HEK293 (cell line): ENCODE measurements around the gene HK2.

ENCODE experiments used
- CTCF ChIA-PET: fragments of 350-600 bp; formaldehyde crosslinking; extraction: SDS; loops from one replicate; lab custom pipeline; 2021; ENCODE audit warnings: antibody characterized with exemption; lab: Yijun Ruan, JAX
- POLR2A ChIA-PET: fragments of 300-600 bp; formaldehyde crosslinking; extraction: SDS; loops from one replicate; lab custom pipeline; 2020; ENCODE audit warnings: antibody characterized with exemption, inconsistent platforms; lab: Yijun Ruan, JAX
- H3K27ac ChIP-seq: fragments of 200-500 bp; sonication (Bioruptor generic); 2 replicates; pipeline ENCODE4 v1.5.1; 2014; ENCODE audit warnings: low read depth, low read length, control low read depth, inconsistent platforms; ENCODE audit errors: extremely low read depth
- H3K36me3 ChIP-seq, 2 experiments: fragments of 200-500 bp in 1 of 2; sonication (Bioruptor generic) in 1 of 2; 1 replicate in 1 of 2; 2 replicates in 1 of 2; pipeline ENCODE4 v1.5.1; 2014 to 2017; ENCODE audit warnings: inconsistent platforms in 2 of 2, low read length in 2 of 2; ENCODE audit not compliant: control insufficient read depth in 2 of 2, insufficient read depth in 1 of 2
- H3K4me1 ChIP-seq: fragments of 200-500 bp; sonication (Bioruptor generic); 2 replicates; pipeline ENCODE4 v1.5.1; 2014; ENCODE audit warnings: mild to moderate bottlenecking, low read length, inconsistent platforms; ENCODE audit not compliant: control insufficient read depth, insufficient read depth
- H3K4me3 ChIP-seq: 2 replicates; pipeline ENCODE4 v1.5.1; 2011; ENCODE audit warnings: low read depth, mild to moderate bottlenecking, control low read depth, low read length, moderate library complexity
- H3K9me3 ChIP-seq: fragments of 200-500 bp; sonication (Bioruptor generic); 2 replicates; pipeline ENCODE4 v1.5.1; 2014; ENCODE audit warnings: low read depth, low read length, inconsistent platforms; ENCODE audit not compliant: control insufficient read depth, insufficient read depth
- HOXD13 ChIP-seq: sonication (generic); formaldehyde crosslinking; IDR thresholded peaks from 2 replicates; pipeline ENCODE4 v1.8.0; 2022; ENCODE audit warnings: missing genetic modification reagents, borderline replicate concordance
- KLF10 ChIP-seq: fragments of 450-650 bp; IDR thresholded peaks from 2 replicates; pipeline ENCODE4 v1.5.1; 2018; ENCODE audit warnings: missing biosample characterization, mild to moderate bottlenecking, missing genetic modification characterization
- KLF16 ChIP-seq: fragments of 450-650 bp; formaldehyde crosslinking; IDR thresholded peaks from 2 replicates; pipeline ENCODE4 v1.5.1; 2017; ENCODE audit warnings: missing biosample characterization, missing genetic modification characterization
- OVOL3 ChIP-seq: fragments of 450-650 bp; formaldehyde crosslinking; IDR thresholded peaks from 2 replicates; pipeline ENCODE4 v1.5.1; 2016; ENCODE audit warnings: missing biosample characterization, missing genetic modification characterization
- SETDB1 ChIP-seq: IDR thresholded peaks from one replicate; pipeline ENCODE4 v1.6.1; 2017; ENCODE audit warnings: mild to moderate bottlenecking, low read length, moderate library complexity, mixed read lengths; ENCODE audit not compliant: insufficient read length
- TSHZ1 ChIP-seq: fragments of 450-650 bp; formaldehyde crosslinking; IDR thresholded peaks from 2 replicates; pipeline ENCODE4 v1.5.1; 2016; ENCODE audit warnings: missing biosample characterization, missing genetic modification characterization, borderline replicate concordance
- WT1 ChIP-seq: fragments of 450-650 bp; formaldehyde crosslinking; IDR thresholded peaks from 2 replicates; pipeline ENCODE4 v1.5.1; 2016; ENCODE audit warnings: missing biosample characterization, missing genetic modification characterization
- ZBTB48 ChIP-seq: fragments of 450-650 bp; formaldehyde crosslinking; IDR thresholded peaks from 2 replicates; pipeline ENCODE4 v1.5.1; 2016; ENCODE audit warnings: missing biosample characterization, missing genetic modification characterization
- ZFHX2 ChIP-seq: fragments of 450-650 bp; formaldehyde crosslinking; conservative IDR thresholded peaks from 2 replicates; pipeline ENCODE4 v1.5.1; 2016; ENCODE audit warnings: missing biosample characterization, missing genetic modification characterization
- ZIC2 ChIP-seq: fragments of 450-650 bp; formaldehyde crosslinking; IDR thresholded peaks from 2 replicates; pipeline ENCODE4 v1.5.1; 2016; ENCODE audit warnings: missing biosample characterization, missing genetic modification characterization
- ZNF121 ChIP-seq: fragments of 450-650 bp; formaldehyde crosslinking; IDR thresholded peaks from 2 replicates; pipeline ENCODE4 v1.5.1; 2016; ENCODE audit warnings: missing biosample characterization, missing genetic modification characterization
- ZNF2 ChIP-seq: fragments of 450-650 bp; formaldehyde crosslinking; IDR thresholded peaks from 2 replicates; pipeline ENCODE4 v1.5.1; 2016; ENCODE audit warnings: missing biosample characterization, missing genetic modification characterization
- ZNF211 ChIP-seq: fragments of 450-650 bp; formaldehyde crosslinking; IDR thresholded peaks from 2 replicates; pipeline ENCODE4 v1.5.1; 2016; ENCODE audit warnings: low read depth, missing biosample characterization, missing genetic modification characterization
- ZNF248 ChIP-seq: fragments of 450-650 bp; formaldehyde crosslinking; IDR thresholded peaks from 2 replicates; pipeline ENCODE4 v1.5.1; 2017; ENCODE audit warnings: missing biosample characterization, missing genetic modification characterization
- ZNF292 ChIP-seq: fragments of 450-650 bp; formaldehyde crosslinking; IDR thresholded peaks from 2 replicates; pipeline ENCODE4 v1.5.1; 2016; ENCODE audit warnings: low read depth, missing biosample characterization, missing genetic modification characterization, borderline replicate concordance
- ZNF341 ChIP-seq: fragments of 450-650 bp; formaldehyde crosslinking; IDR thresholded peaks from 2 replicates; pipeline ENCODE4; 2016; ENCODE audit warnings: low read depth, missing biosample characterization, missing genetic modification characterization
- ZNF416 ChIP-seq: fragments of 450-650 bp; formaldehyde crosslinking; IDR thresholded peaks from 2 replicates; pipeline ENCODE4 v1.5.1; 2016; ENCODE audit warnings: missing biosample characterization, missing genetic modification characterization
- ZNF548 ChIP-seq: fragments of 450-650 bp; formaldehyde crosslinking; IDR thresholded peaks from 2 replicates; pipeline ENCODE4 v1.5.1; 2016; ENCODE audit warnings: missing biosample characterization, missing genetic modification characterization
- ZNF600 ChIP-seq: fragments of 450-650 bp; formaldehyde crosslinking; IDR thresholded peaks from 2 replicates; pipeline ENCODE4 v1.5.1; 2016; ENCODE audit warnings: missing biosample characterization, missing genetic modification characterization
- ZNF624 ChIP-seq: fragments of 450-650 bp; formaldehyde crosslinking; IDR thresholded peaks from 2 replicates; pipeline ENCODE4 v1.5.1; 2017; ENCODE audit warnings: missing biosample characterization, missing genetic modification characterization
- ZNF629 ChIP-seq: fragments of 450-650 bp; formaldehyde crosslinking; IDR thresholded peaks from 2 replicates; pipeline ENCODE4 v1.5.1; 2017; ENCODE audit warnings: missing biosample characterization, missing genetic modification characterization
- ZNF747 ChIP-seq: fragments of 450-650 bp; formaldehyde crosslinking; IDR thresholded peaks from 2 replicates; pipeline ENCODE4 v1.5.1; 2016; ENCODE audit warnings: missing biosample characterization, missing genetic modification characterization
- ZSCAN16 ChIP-seq: fragments of 450-650 bp; formaldehyde crosslinking; IDR thresholded peaks from 2 replicates; pipeline ENCODE4 v1.5.1; 2016; ENCODE audit warnings: missing biosample characterization, missing genetic modification characterization
- TF ChIP-seq, protein P1 (sequence below): fragments of 450-650 bp; formaldehyde crosslinking; IDR thresholded peaks from 2 replicates; pipeline ENCODE4 v1.5.1; 2016; ENCODE audit warnings: missing biosample characterization, missing genetic modification characterization, low read depth
- TF ChIP-seq, protein P2 (sequence below): fragments of 450-650 bp; formaldehyde crosslinking; IDR thresholded peaks from 2 replicates; pipeline ENCODE4 v1.5.1; 2017; ENCODE audit warnings: missing biosample characterization, missing genetic modification characterization

Gene HK2

GRCh38 chr2:74864728-74865722 is 31.1 kb downstream of the HK2 start:
- CTCF ChIA-PET, result interaction anchor here (0.7 to 1.1 kb wide), 2 partner anchors 30 to 150 kb away, joined by 3 read pairs; no protein-coding TSS in a partner anchor
- TF ChIP-seq ZNF600 (tag by site-specific recombination) (peak; percentile 52; the same call in 1 of the 2 replicates), ZFHX2 (tag by site-specific recombination) (peak; percentile 33), ZNF2 (no peak), ZNF747 (tag by site-specific recombination) (no peak), ZNF248 (tag by site-specific recombination) (no peak), ZNF292 (no peak), KLF16 (tag by site-specific recombination) (no peak), WT1 (tag by site-specific recombination) (no peak), KLF10 (tag by site-specific recombination) (no peak)
- TF ChIP-seq, protein P1, sequence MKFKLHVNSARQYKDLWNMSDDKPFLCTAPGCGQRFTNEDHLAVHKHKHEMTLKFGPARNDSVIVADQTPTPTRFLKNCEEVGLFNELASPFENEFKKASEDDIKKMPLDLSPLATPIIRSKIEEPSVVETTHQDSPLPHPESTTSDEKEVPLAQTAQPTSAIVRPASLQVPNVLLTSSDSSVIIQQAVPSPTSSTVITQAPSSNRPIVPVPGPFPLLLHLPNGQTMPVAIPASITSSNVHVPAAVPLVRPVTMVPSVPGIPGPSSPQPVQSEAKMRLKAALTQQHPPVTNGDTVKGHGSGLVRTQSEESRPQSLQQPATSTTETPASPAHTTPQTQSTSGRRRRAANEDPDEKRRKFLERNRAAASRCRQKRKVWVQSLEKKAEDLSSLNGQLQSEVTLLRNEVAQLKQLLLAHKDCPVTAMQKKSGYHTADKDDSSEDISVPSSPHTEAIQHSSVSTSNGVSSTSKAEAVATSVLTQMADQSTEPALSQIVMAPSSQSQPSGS, result no peak
- TF ChIP-seq, all 188 proteins: peak for 2

DNA sequence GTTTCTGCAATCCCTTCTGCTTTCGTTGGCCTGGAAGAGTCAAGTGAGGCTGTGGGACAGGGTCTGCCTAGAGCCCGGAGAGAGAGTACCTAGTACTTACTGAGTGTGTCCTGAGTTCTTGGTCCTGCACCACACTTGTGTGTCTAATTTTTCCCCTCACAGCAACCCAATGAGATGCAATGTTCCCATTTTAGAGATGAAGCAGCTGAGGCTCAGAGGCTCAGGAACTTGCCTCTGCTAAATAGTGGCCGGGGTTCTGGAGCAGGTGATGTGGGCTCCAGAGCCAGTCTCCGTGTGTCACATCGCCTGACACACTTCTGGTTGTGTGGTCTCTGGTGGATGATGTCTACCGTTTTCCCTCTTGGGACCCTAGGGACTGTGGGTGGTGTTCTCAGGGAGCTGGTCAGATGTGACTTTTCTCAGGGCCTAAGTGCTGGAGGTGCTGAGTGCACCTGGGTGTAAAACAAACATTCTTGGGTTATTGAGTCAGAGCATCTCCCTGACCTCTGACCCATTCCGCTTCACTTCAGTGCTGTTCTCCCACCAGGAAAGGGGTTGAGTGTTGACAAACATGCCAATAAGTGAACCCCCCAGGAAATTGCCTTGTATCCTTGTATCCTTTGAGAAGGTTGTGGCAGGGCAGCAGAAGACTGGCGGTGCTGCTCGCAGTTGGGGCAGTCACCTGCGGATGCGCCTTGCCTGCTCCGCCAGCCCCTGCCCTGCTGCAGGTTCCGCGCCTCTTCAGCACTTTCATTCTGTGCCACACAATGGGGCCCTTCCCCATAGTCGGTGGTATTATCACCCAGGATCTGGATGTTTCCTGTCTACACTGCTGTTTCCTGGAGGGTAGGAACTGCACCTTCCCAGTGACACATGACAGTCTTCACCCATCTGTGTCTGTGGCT is 32.1 kb downstream of the HK2 start:
- H3K4me1 ChIP-seq, result peaks cover 5% of the 10 kb centered on the region
- ChIA-PET CTCF (interaction anchor here (0.7 to 1.1 kb wide), 2 partner anchors 31 to 151 kb away, joined by 3 read pairs; no protein-coding TSS in a partner anchor), POLR2A (interaction anchor here (1.1 kb wide), 1 partner anchor 32 kb away, joined by 4 read pairs; the partner anchor contains the start of gene HK2)
- H3K4me3 ChIP-seq, result no peak overlapping the region
- H3K27ac ChIP-seq, result no peak overlapping the region
- no peaks in the 10 kb centered on the region for H3K9me3 ChIP-seq
- H3K36me3 ChIP-seq, result peaks cover 0 to 5% of the 10 kb centered on the region in 2 experiments; a peak in 1 of 3 replicates
- TF ChIP-seq, protein P1, result no peak
- TF ChIP-seq OVOL3 (tag by site-specific recombination), result no peak
- TF ChIP-seq, protein P2, sequence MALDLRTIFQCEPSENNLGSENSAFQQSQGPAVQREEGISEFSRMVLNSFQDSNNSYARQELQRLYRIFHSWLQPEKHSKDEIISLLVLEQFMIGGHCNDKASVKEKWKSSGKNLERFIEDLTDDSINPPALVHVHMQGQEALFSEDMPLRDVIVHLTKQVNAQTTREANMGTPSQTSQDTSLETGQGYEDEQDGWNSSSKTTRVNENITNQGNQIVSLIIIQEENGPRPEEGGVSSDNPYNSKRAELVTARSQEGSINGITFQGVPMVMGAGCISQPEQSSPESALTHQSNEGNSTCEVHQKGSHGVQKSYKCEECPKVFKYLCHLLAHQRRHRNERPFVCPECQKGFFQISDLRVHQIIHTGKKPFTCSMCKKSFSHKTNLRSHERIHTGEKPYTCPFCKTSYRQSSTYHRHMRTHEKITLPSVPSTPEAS (tag by site-specific recombination), result no peak
- TF ChIP-seq ZIC2 (tag by site-specific recombination), result no peak
- TF ChIP-seq SETDB1, result no peak
- TF ChIP-seq ZBTB48 (tag by site-specific recombination), result no peak
- TF ChIP-seq TSHZ1 (tag by site-specific recombination), result no peak
- no peak for TF ChIP-seq ZNF629 (tag by site-specific recombination)
- no peak for TF ChIP-seq ZNF624
- TF ChIP-seq ZNF341 (tag by site-specific recombination), result no peak
- no peak for TF ChIP-seq ZNF548
- no peak for TF ChIP-seq ZNF416 (tag by site-specific recombination)
- no peak for TF ChIP-seq ZNF211
- no peak for TF ChIP-seq HOXD13 (CRISPR knock-in tag)
- TF ChIP-seq ZSCAN16, result no peak
- no peak for TF ChIP-seq ZNF121

More at GRCh38 chr2:74864728-74865722, 31.1 kb downstream of the HK2 start:
- POLR2A ChIA-PET, result interaction anchor here (1.1 kb wide), 1 partner anchor 31 kb away, joined by 4 read pairs; the partner anchor contains the start of gene HK2
- peaks cover 5% of the 10 kb centered on the region for H3K4me1 ChIP-seq
- peaks cover 0 to 4% of the 10 kb centered on the region in 2 experiments; a peak in 1 of 3 replicates for H3K36me3 ChIP-seq
- H3K4me3 ChIP-seq, result no peak overlapping the region
- no peak overlapping the region for H3K27ac ChIP-seq
- no peaks in the 10 kb centered on the region for H3K9me3 ChIP-seq
